ENCODE results near the gene LDLRAP1. TPM values are rescaled to one million over a fixed set of nuclear protein-coding genes. Genes with fewer than 3 reads are reported as not detected.
A peak's percentile ranks its signal among the peaks of the same experiment; 100 is the strongest.

The LDLRAP1 gene
- total and polyA plus RNA-seq, 2 experiments from 2014 or later, result 9.6 to 22.7 TPM

DNA sequence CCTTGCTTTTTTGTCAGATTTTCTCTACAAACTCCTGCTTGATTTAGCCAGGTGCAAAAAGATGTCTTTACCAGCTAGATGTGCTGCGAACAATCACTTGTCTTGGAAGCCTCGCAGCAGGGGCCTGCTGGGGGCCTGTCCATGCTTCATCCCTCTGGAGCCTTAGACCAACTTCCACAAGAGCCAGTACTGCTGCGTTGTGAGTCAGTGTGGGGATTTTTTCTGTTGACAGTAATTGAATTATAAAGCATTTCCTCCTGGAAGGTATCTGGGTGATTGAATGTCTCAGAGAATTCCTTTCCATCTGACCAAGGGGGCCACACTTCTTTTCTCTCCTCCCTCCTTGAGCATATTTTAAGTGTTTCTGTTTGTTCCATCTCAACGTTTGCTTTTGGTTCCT lies 40.4 kb upstream of the LDLRAP1 start (continued):
- TF ChIP-seq, protein P1, sequence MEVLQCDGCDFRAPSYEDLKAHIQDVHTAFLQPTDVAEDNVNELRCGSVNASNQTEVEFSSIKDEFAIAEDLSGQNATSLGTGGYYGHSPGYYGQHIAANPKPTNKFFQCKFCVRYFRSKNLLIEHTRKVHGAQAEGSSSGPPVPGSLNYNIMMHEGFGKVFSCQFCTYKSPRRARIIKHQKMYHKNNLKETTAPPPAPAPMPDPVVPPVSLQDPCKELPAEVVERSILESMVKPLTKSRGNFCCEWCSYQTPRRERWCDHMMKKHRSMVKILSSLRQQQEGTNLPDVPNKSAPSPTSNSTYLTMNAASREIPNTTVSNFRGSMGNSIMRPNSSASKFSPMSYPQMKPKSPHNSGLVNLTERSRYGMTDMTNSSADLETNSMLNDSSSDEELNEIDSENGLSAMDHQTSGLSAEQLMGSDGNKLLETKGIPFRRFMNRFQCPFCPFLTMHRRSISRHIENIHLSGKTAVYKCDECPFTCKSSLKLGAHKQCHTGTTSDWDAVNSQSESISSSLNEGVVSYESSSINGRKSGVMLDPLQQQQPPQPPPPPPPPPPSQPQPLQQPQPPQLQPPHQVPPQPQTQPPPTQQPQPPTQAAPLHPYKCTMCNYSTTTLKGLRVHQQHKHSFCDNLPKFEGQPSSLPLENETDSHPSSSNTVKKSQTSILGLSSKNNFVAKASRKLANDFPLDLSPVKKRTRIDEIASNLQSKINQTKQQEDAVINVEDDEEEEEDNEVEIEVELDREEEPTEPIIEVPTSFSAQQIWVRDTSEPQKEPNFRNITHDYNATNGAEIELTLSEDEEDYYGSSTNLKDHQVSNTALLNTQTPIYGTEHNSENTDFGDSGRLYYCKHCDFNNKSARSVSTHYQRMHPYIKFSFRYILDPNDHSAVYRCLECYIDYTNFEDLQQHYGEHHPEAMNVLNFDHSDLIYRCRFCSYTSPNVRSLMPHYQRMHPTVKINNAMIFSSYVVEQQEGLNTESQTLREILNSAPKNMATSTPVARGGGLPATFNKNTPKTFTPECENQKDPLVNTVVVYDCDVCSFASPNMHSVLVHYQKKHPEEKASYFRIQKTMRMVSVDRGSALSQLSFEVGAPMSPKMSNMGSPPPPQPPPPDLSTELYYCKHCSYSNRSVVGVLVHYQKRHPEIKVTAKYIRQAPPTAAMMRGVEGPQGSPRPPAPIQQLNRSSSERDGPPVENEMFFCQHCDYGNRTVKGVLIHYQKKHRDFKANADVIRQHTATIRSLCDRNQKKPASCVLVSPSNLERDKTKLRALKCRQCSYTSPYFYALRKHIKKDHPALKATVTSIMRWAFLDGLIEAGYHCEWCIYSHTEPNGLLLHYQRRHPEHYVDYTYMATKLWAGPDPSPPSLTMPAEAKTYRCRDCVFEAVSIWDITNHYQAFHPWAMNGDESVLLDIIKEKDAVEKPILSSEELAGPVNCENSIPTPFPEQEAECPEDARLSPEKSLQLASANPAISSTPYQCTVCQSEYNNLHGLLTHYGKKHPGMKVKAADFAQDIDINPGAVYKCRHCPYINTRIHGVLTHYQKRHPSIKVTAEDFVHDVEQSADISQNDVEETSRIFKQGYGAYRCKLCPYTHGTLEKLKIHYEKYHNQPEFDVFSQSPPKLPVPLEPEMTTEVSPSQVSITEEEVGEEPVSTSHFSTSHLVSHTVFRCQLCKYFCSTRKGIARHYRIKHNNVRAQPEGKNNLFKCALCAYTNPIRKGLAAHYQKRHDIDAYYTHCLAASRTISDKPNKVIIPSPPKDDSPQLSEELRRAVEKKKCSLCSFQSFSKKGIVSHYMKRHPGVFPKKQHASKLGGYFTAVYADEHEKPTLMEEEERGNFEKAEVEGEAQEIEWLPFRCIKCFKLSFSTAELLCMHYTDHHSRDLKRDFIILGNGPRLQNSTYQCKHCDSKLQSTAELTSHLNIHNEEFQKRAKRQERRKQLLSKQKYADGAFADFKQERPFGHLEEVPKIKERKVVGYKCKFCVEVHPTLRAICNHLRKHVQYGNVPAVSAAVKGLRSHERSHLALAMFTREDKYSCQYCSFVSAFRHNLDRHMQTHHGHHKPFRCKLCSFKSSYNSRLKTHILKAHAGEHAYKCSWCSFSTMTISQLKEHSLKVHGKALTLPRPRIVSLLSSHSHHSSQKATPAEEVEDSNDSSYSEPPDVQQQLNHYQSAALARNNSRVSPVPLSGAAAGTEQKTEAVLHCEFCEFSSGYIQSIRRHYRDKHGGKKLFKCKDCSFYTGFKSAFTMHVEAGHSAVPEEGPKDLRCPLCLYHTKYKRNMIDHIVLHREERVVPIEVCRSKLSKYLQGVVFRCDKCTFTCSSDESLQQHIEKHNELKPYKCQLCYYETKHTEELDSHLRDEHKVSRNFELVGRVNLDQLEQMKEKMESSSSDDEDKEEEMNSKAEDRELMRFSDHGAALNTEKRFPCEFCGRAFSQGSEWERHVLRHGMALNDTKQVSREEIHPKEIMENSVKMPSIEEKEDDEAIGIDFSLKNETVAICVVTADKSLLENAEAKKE (CRISPR knock-in tag; IDR thresholded peaks at IDR 0.05), result no peak

- peak overlapping the region; percentile 50; the same call in 1 of the 2 replicates for H3K27ac Mint-ChIP-seq
- Histone ChIP-seq H3K4me1 (ENCODE audit: insufficient read depth) (peaks cover 34% of the 10 kb centered on the region), H3K36me3 (ENCODE audit: insufficient read depth) (peaks cover 3% of the 10 kb centered on the region; the same call in 1 of the 2 replicates), H3K27ac (ENCODE audit: low read depth) (peak overlapping the region; percentile 61), H2AFZ (no peak overlapping the region), H3F3A (replicated peaks; ENCODE audit: low read depth) (no peaks in the 10 kb centered on the region; the same call in 1 of the 2 replicates), H3K27me3 (ENCODE audit: insufficient read depth) (no peaks in the 10 kb centered on the region), H3K9me2 (ENCODE audit: insufficient read depth) (no peaks in the 10 kb centered on the region), H4K20me1 (replicated peaks; ENCODE audit: insufficient read depth) (no peaks in the 10 kb centered on the region), H3K79me2 (replicated peaks; ENCODE audit: insufficient read depth) (no peaks in the 10 kb centered on the region), H3K4me2 (peak overlapping the region; percentile 55), H3K4me3 (no peak overlapping the region)
- TF ChIP-seq, protein P2, sequence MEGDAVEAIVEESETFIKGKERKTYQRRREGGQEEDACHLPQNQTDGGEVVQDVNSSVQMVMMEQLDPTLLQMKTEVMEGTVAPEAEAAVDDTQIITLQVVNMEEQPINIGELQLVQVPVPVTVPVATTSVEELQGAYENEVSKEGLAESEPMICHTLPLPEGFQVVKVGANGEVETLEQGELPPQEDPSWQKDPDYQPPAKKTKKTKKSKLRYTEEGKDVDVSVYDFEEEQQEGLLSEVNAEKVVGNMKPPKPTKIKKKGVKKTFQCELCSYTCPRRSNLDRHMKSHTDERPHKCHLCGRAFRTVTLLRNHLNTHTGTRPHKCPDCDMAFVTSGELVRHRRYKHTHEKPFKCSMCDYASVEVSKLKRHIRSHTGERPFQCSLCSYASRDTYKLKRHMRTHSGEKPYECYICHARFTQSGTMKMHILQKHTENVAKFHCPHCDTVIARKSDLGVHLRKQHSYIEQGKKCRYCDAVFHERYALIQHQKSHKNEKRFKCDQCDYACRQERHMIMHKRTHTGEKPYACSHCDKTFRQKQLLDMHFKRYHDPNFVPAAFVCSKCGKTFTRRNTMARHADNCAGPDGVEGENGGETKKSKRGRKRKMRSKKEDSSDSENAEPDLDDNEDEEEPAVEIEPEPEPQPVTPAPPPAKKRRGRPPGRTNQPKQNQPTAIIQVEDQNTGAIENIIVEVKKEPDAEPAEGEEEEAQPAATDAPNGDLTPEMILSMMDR (conservative IDR thresholded peaks at IDR 0.05; ENCODE audit: low read depth in 2 of 2), result peak; percentile 69 to 91
- TF ChIP-seq CREB1 (CRISPR knock-in tag; IDR thresholded peaks at IDR 0.05; ENCODE audit: low read depth), result no peak
- peak overlapping the region; percentile 29; the same call in 1 of the 3 replicates for H3K4me3 Mint-ChIP-seq
- peaks cover 24% of the 10 kb centered on the region for H3K27me3 Mint-ChIP-seq (ENCODE audit: insufficient read depth, low read depth, poor library complexity)
- H3K36me3 Mint-ChIP-seq (ENCODE audit: low read depth), result no peaks in the 10 kb centered on the region; the same call in 2 of the 3 replicates
- ATAC-seq (peak; percentile 85), DNase-seq (ENCODE audit: low spot score) (peak; percentile 91)
- peaks cover 3% of the 10 kb centered on the region; the same call in 2 of the 3 replicates for H3K9me3 Mint-ChIP-seq
- H3K4me1 Mint-ChIP-seq, result peaks cover 45% of the 10 kb centered on the region
Observed at GRCh38 chr1:25503551-25504426, 39.6 kb upstream of the LDLRAP1 start.

Data from GM23338 (cell line).